HepG2 (cell line): ENCODE data around the gene GGACT. TPM values are rescaled to one million over a fixed set of nuclear protein-coding genes. Genes with fewer than 3 reads are reported as not detected.

ENCODE experiments used
- CEBPG ChIP-seq: IDR thresholded peaks from 2 replicates; pipeline ENCODE4 v1.6.1; 2016
- EHMT2 ChIP-seq: fragments of 200-600 bp; sonication (generic); IDR thresholded peaks from 2 replicates; pipeline ENCODE4 v1.7.0; 2017; ENCODE audit warnings: antibody characterized with exemption, low read depth, low read length, borderline replicate concordance
- ETS1 ChIP-seq: sonication (generic); formaldehyde crosslinking; IDR thresholded peaks from 2 replicates; pipeline ENCODE4 v1.4.0; 2020; ENCODE audit warnings: missing genetic modification reagents
- MEIS2 ChIP-seq: sonication (generic); formaldehyde crosslinking; IDR thresholded peaks from 2 replicates; pipeline ENCODE4 v1.9.0; 2021; ENCODE audit warnings: mild to moderate bottlenecking, missing genetic modification reagents
- MLLT10 ChIP-seq: sonication (generic); formaldehyde crosslinking; IDR thresholded peaks from 2 replicates; pipeline ENCODE4 v1.4.0; 2020; ENCODE audit warnings: missing genetic modification reagents
- TFE3 ChIP-seq: IDR thresholded peaks from 2 replicates; pipeline ENCODE4 v1.6.1; 2016
- ZMYM3 ChIP-seq: sonication (generic); formaldehyde crosslinking; IDR thresholded peaks from 2 replicates; pipeline ENCODE4 v1.5.1; 2020; ENCODE audit warnings: mild to moderate bottlenecking, missing genetic modification reagents
- ZNF251 ChIP-seq: sonication (generic); formaldehyde crosslinking; IDR thresholded peaks from 2 replicates; pipeline ENCODE4 v1.9.0; 2021; ENCODE audit warnings: mild to moderate bottlenecking, missing genetic modification reagents
- ZNF407 ChIP-seq: sonication (generic); formaldehyde crosslinking; IDR thresholded peaks from one replicate; pipeline ENCODE4 v1.5.1; 2020; ENCODE audit warnings: mild to moderate bottlenecking, missing genetic modification reagents; ENCODE audit errors: not compliant biosample characterization
- ZNF75D ChIP-seq: sonication (generic); formaldehyde crosslinking; IDR thresholded peaks from 2 replicates; pipeline ENCODE4 v1.8.1; 2023; ENCODE audit warnings: missing genetic modification reagents, mild to moderate bottlenecking, borderline replicate concordance
- ZNF879 ChIP-seq: sonication (generic); formaldehyde crosslinking; IDR thresholded peaks from 2 replicates; pipeline ENCODE4 v1.8.1; 2023; ENCODE audit warnings: missing genetic modification reagents
- ZSCAN20 ChIP-seq: sonication (generic); formaldehyde crosslinking; IDR thresholded peaks from 2 replicates; pipeline ENCODE4 v1.4.0; 2020; ENCODE audit warnings: missing genetic modification reagents, mild to moderate bottlenecking, borderline replicate concordance
- polyA plus RNA-seq, 8 experiments: library from polyadenylated mRNA; depleted of rRNA in 3 of 8; stranded (reverse) in 7 of 8; unstranded in 1 of 8; fragments of >200 nt; fragmentation: Illumina TruSeq in 4 of 8; extraction: Trizol in 4 of 8; gene quantifications; 2 replicates each; pipeline versions ENCODE4 v1.2.1 to v1.2.3, GENCODE V29; 2011 to 2016; ENCODE audit warnings: low read depth in 4 of 8, missing spikeins in 1 of 8, mixed read lengths in 1 of 8; ENCODE audit not compliant: insufficient read depth in 1 of 8
- total RNA-seq, 5 experiments: library from RNA; depleted of rRNA; stranded (reverse); fragments of >200 nt; fragmentation: Illumina TruSeq; extraction: Trizol; gene quantifications; 2 replicates each; pipeline ENCODE4 v1.2.3, GENCODE V29; 2016; ENCODE audit warnings: low read depth in 1 of 5

The GGACT gene
- total and polyA plus RNA-seq, 2 of the 13 experiments (the other 11 are each of a cell fraction or from before 2014, with no cell fraction given): 1.7 to 1.9 TPM

GRCh38 chr13:100588331-100589177 is at the start of gene GGACT (continued):
- TF ChIP-seq ZNF407 (CRISPR knock-in tag) (no peak), ZNF75D (CRISPR knock-in tag) (no peak), ZMYM3 (CRISPR knock-in tag) (no peak), EHMT2 (no peak), CEBPG (no peak), TFE3 (0 out of 2 replicates have a peak, but pooled peaks have one; percentile 26), MLLT10 (CRISPR knock-in tag) (no peak), ZSCAN20 (CRISPR knock-in tag) (no peak), ETS1 (CRISPR knock-in tag) (no peak), ZNF879 (CRISPR knock-in tag) (peak; percentile 56; the same call in 1 of the 2 replicates), MEIS2 (0 out of 2 replicates have a peak, but pooled peaks have one; percentile 36), ZNF251 (CRISPR knock-in tag) (no peak)
